ENCODE data around the gene UCP2. TPM values are rescaled to one million over a fixed set of nuclear protein-coding genes. Genes with fewer than 3 reads are reported as not detected.
"Not testable (repeated sequence)": the region's sequence is repeated elsewhere in the genome, so short reads cannot be mapped to it uniquely, and the experiment has no call there.

The UCP2 gene
- total RNA-seq, 3 donors from 2014 or later (not counting 1 experiment from before 2014, with no cell fraction given), result 463 to 946 (median 562) TPM

- TF ChIP-seq, protein P1, sequence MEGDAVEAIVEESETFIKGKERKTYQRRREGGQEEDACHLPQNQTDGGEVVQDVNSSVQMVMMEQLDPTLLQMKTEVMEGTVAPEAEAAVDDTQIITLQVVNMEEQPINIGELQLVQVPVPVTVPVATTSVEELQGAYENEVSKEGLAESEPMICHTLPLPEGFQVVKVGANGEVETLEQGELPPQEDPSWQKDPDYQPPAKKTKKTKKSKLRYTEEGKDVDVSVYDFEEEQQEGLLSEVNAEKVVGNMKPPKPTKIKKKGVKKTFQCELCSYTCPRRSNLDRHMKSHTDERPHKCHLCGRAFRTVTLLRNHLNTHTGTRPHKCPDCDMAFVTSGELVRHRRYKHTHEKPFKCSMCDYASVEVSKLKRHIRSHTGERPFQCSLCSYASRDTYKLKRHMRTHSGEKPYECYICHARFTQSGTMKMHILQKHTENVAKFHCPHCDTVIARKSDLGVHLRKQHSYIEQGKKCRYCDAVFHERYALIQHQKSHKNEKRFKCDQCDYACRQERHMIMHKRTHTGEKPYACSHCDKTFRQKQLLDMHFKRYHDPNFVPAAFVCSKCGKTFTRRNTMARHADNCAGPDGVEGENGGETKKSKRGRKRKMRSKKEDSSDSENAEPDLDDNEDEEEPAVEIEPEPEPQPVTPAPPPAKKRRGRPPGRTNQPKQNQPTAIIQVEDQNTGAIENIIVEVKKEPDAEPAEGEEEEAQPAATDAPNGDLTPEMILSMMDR (IDR thresholded peaks at IDR 0.05), result no peak
- H3K27ac ChIP-seq (ENCODE audit: low read length), result no peak overlapping the region
- H3K4me3 ChIP-seq (ENCODE audit: low read length), result no peak overlapping the region
- Mint-ChIP-seq H3K9me3 (peaks cover 5 to 6% of the 10 kb centered on the region in 2 donors), H3K27ac (no peak overlapping the region), H3K4me3 (no peak overlapping the region), H3K36me3 (no peaks in the 10 kb centered on the region), H3K27me3 (ENCODE audit: low read depth in 2 of 2) (no peaks in the 10 kb centered on the region), H3K4me1 (no peaks in the 10 kb centered on the region)
- no peak for DNase-seq
- no peaks in the 10 kb centered on the region for H3K36me3 ChIP-seq (ENCODE audit: control insufficient read depth, insufficient read depth, low read length)
- no peaks in the 10 kb centered on the region for H3K9me3 ChIP-seq (ENCODE audit: control insufficient read depth, insufficient read depth, low read length)
- 65% methylated on average over 4 of the region's 4 CpGs for WGBS (ENCODE audit: insufficient coverage)
- no peaks in the 10 kb centered on the region for H3K27me3 ChIP-seq (ENCODE audit: control insufficient read depth, insufficient read depth, low read length)
- ATAC-seq, result no peak
- intact Hi-C loops (cut with micrococcal nuclease), result no loop called here
- no peaks in the 10 kb centered on the region for H3K4me1 ChIP-seq (ENCODE audit: control insufficient read depth, insufficient read depth, low read length)
Measured at GRCh38 chr11:73939096-73939495, 43.5 kb downstream of the UCP2 start.

GRCh38 chr11:73936047-73936446 is 46.6 kb downstream of the UCP2 start:
- intact Hi-C loops (cut with micrococcal nuclease); H3K9me3 Mint-ChIP-seq; H3K4me3 Mint-ChIP-seq; H3K36me3 ChIP-seq (ENCODE audit: control insufficient read depth, insufficient read depth, low read length); H3K27me3 Mint-ChIP-seq (ENCODE audit: low read depth in 2 of 2); H3K4me3 ChIP-seq (ENCODE audit: low read length); ATAC-seq; H3K9me3 ChIP-seq (ENCODE audit: control insufficient read depth, insufficient read depth, low read length); H3K36me3 Mint-ChIP-seq; H3K4me1 ChIP-seq (ENCODE audit: control insufficient read depth, insufficient read depth, low read length); H3K27me3 ChIP-seq (ENCODE audit: control insufficient read depth, insufficient read depth, low read length); H3K27ac ChIP-seq (ENCODE audit: low read length); H3K4me1 Mint-ChIP-seq; H3K27ac Mint-ChIP-seq; DNase-seq: not testable (repeated sequence)
- WGBS (ENCODE audit: insufficient coverage), result no CpG with 5 or more reads among the region's 25 CpGs

- intact Hi-C loops (cut with micrococcal nuclease), result no loop called here
Measured at GRCh38 chr11:73932781-73933180, 49.9 kb downstream of the UCP2 start.

DNA sequence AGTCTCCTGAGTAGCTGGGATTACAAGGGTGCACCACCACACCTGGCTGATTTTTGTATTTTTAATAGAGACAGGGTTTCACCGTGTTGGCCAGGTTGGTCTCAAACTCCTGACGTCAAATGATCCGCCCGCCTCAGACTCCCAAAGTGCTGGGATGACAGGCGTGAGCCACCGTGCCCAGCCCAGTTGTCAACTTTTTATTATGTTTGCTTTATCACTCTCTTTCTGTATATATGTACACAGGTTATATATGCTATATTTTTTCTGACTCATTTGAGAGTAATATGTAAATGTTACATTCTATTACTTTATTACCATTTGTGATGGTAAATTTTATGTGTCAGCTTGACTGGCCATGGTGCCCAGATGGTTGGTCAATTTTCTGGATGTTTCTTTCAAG is 50.7 kb downstream of the UCP2 start:
- TF ChIP-seq, protein P1 (IDR thresholded peaks at IDR 0.05), result no peak
- Mint-ChIP-seq H3K9me3 (no peaks in the 10 kb centered on the region), H3K27ac (no peak overlapping the region), H3K4me3 (no peak overlapping the region), H3K4me1 (no peaks in the 10 kb centered on the region), H3K27me3 (ENCODE audit: low read depth in 2 of 2) (no peaks in the 10 kb centered on the region), H3K36me3 (no peaks in the 10 kb centered on the region)
- DNase-seq, result no peak
- Histone ChIP-seq H3K36me3 (ENCODE audit: control insufficient read depth, insufficient read depth, low read length) (peaks cover 28% of the 10 kb centered on the region), H3K27me3 (ENCODE audit: control insufficient read depth, insufficient read depth, low read length) (no peaks in the 10 kb centered on the region), H3K9me3 (ENCODE audit: control insufficient read depth, insufficient read depth, low read length) (no peaks in the 10 kb centered on the region), H3K4me3 (ENCODE audit: low read length) (no peak overlapping the region), H3K27ac (ENCODE audit: low read length) (no peak overlapping the region), H3K4me1 (ENCODE audit: control insufficient read depth, insufficient read depth, low read length) (no peaks in the 10 kb centered on the region)
- no peak for ATAC-seq
- intact Hi-C loops (cut with micrococcal nuclease), result no loop called here
- WGBS (ENCODE audit: insufficient coverage), result 93% methylated on average over 4 of the region's 6 CpGs

More at GRCh38 chr11:73932781-73933180, 49.9 kb downstream of the UCP2 start:
- H3K4me1 Mint-ChIP-seq, result no peaks in the 10 kb centered on the region
- no peak for DNase-seq
- H3K36me3 Mint-ChIP-seq, result no peaks in the 10 kb centered on the region
- H3K27ac ChIP-seq (ENCODE audit: low read length), result no peak overlapping the region
- no peaks in the 10 kb centered on the region for H3K9me3 ChIP-seq (ENCODE audit: control insufficient read depth, insufficient read depth, low read length)
- no peaks in the 10 kb centered on the region for H3K27me3 Mint-ChIP-seq (ENCODE audit: low read depth in 2 of 2)
- H3K4me1 ChIP-seq (ENCODE audit: control insufficient read depth, insufficient read depth, low read length), result no peaks in the 10 kb centered on the region
- no peak overlapping the region for H3K4me3 ChIP-seq (ENCODE audit: low read length)
- H3K27me3 ChIP-seq (ENCODE audit: control insufficient read depth, insufficient read depth, low read length), result no peaks in the 10 kb centered on the region
- peaks cover 19% of the 10 kb centered on the region for H3K36me3 ChIP-seq (ENCODE audit: control insufficient read depth, insufficient read depth, low read length)
- 100% methylated on average over 6 of the region's 7 CpGs for WGBS (ENCODE audit: insufficient coverage)
- no peak overlapping the region for H3K27ac Mint-ChIP-seq
- no peak for ATAC-seq
- H3K9me3 Mint-ChIP-seq, result no peaks in the 10 kb centered on the region
- H3K4me3 Mint-ChIP-seq, result no peak overlapping the region
- TF ChIP-seq, protein P1 (IDR thresholded peaks at IDR 0.05), result no peak

Data from natural killer cell (primary cell).